HG02610 (cell line): ENCODE results near the gene EYA3.

Experiments
- ATAC-seq: cut with Tn5 transposase; IDR thresholded peaks from one replicate; pipeline ENCODE4 v1.9.1; 2021; ENCODE audit warnings: mild to moderate bottlenecking, moderate library complexity; ENCODE audit not compliant: unreplicated experiment

EYA3 gene

DNA sequence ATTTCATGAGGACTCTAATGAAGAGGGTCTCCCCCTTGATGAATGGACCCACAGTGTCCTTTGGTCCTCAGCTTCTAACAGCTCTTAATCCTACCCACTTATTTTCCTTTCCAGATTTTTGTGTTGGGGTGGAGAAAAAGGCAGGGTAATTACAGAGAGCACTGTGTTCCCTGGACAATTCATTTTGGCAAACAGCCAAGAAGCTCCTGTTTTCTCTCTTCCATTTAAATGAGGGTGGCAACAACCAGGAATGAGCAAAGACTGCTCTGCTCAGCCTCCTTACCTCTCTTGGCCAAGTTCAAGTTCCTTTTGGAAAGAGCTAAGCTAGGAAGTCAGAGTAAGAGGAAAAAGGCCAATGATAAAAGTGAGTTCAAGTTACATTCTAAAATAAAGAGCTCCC lies 116.7 kb downstream of the EYA3 start:
- no peak for ATAC-seq

GRCh38 chr1:27970401-27970800 lies 118.0 kb downstream of the EYA3 start:
- ATAC-seq, result no peak

- ATAC-seq, result no peak
Observed at GRCh38 chr1:27968692-27969091, 119.7 kb downstream of the EYA3 start.

DNA sequence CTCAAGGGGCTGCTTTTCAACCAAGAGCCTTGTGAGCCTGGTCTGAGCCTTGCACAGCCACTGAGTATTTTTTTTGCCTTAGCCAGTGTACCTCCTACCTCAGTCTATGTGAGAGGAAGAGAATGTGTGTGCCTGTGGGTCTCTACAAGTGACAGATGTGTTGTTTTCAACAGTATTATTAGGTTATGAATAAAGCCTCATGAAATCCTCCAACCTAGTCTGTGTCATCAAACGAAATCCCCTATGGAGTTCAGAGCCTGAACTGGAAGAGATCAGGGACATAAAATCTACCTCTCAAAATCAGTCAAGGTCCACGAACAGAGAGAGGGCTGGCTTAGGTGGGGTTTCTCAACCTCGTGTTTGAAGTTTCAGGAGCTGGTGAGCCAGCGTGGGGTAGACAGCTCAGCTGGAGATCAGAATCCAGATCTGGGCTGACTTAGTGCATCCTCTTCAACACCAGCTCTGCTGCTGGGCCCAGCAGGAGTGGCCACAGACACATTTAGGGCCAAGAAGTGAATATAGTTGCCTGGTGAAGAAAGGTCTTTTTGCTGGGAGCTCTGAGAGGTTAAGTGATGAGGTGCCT lies 120.4 kb downstream of the EYA3 start:
- no peak for ATAC-seq

- no peak for ATAC-seq
Observed at GRCh38 chr1:27967106-27967883, 121.1 kb downstream of the EYA3 start.

GRCh38 chr1:27966402-27967105 lies 121.9 kb downstream of the EYA3 start:
- no peak for ATAC-seq

DNA sequence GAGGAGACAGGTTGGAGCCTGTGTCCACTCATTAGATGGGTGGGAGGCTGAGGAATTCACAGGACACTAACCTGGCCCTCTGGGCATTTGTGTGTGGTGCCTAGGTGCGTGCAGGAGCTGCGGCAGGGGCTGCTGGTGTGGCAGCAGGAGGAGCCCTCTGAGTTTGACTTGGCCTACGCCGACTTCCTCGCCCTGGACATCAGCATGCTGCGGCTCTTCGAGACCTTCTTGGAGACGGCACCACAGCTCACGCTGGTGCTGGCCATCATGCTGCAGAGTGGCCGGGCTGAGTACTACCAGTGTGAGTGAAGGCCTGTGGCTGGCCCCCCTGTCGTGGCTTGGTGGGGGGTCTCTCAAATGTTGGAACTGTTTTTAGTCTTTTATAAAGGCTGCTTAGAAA lies 125.0 kb downstream of the EYA3 start:
- no peak for ATAC-seq

- no peak for ATAC-seq
Observed at GRCh38 chr1:27961646-27962221, 126.7 kb downstream of the EYA3 start.

GRCh38 chr1:27960762-27961645 lies 127.4 kb downstream of the EYA3 start:
- no peak for ATAC-seq

DNA sequence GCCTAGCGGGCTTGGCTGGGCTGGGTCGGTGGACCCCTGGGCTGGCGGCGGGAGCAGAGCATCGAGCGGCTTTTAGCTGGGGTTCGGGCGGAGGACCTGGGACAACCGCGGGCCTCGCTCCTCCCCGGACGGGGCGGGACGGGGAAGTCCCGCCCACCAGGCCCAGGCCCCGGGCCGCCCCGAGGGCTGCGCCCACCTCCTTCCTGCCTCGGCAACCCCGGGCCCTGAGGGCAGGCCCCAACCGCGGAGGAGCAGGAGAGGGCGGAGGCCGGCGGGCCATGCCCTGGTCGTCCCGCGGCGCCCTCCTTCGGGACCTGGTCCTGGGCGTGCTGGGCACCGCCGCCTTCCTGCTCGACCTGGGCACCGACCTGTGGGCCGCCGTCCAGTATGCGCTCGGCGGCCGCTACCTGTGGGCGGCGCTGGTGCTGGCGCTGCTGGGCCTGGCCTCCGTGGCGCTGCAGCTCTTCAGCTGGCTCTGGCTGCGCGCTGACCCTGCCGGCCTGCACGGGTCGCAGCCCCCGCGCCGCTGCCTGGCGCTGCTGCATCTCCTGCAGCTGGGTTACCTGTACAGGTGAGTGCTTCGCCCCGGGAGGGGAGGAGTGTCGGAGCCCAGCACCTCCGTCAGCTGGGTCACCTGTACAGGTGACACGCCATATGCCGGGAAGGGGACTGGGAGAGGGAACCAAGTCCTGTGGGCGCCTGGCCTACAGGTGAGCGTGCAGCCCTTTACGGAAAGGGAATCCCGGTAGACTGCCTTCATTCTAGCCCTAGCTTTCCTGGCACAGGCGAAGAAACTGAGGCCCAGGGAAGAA lies 128.4 kb downstream of the EYA3 start, which contains the start of gene XKR8:
Gene XKR8, plus strand, starts transcription at position 182 of the 812 bp plus-strand sequence. Its CDS starts 97 bp downstream, at position 279.
- ATAC-seq, result peak; percentile 86

- ATAC-seq, result no peak
Observed at GRCh38 chr1:27958513-27958912, 129.9 kb downstream of the EYA3 start.

- ATAC-seq, result no peak
Observed at GRCh38 chr1:27957655-27958054, 130.8 kb downstream of the EYA3 start.

GRCh38 chr1:27956761-27957160 lies 131.6 kb downstream of the EYA3 start:
- ATAC-seq, result no peak

DNA sequence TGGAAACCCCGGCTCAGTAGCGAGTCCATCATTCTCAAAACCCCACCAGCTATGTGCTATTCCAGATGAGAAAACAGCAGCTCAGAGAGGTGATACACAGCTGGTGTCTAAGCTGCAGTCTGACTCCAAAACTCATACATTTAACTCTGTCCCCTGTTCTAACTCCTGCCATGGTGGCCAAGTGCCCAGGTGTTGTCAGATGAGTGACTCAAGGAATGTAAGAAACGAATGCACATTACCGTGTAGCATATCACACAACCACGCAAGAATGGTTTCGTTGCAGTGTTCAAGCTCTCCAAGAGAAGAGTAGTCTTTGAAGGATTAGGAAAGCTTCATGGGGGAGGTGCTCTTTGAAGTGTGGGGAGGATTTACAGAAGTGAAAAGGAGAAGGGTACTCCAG lies 133.3 kb downstream of the EYA3 start:
- no peak for ATAC-seq

- no peak for ATAC-seq
Observed at GRCh38 chr1:27954186-27954585, 134.2 kb downstream of the EYA3 start.

GRCh38 chr1:27952147-27952546 lies 136.3 kb downstream of the EYA3 start:
- no peak for ATAC-seq

- no peak for ATAC-seq
Observed at GRCh38 chr1:27951396-27951795, 137.0 kb downstream of the EYA3 start.

DNA sequence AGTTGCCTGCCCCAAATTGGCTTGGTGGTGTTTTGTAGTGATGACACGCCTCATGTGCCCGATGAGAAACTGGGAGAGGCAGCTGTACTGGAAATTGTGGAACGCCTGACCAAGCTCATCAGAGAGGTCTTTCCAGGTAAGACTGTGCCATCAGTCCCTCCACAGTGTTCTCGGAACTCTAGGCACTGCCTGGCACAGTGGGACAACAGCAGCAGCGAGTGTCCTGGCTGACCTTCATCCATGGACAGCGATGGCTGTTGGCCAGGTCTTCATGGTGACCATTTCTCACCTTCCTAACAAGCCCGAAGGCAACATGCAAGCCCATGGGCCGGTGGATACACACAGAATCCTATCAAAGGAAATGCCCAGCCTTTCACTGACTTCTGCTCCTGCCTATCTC lies 139.4 kb downstream of the EYA3 start:
- ATAC-seq, result no peak

DNA sequence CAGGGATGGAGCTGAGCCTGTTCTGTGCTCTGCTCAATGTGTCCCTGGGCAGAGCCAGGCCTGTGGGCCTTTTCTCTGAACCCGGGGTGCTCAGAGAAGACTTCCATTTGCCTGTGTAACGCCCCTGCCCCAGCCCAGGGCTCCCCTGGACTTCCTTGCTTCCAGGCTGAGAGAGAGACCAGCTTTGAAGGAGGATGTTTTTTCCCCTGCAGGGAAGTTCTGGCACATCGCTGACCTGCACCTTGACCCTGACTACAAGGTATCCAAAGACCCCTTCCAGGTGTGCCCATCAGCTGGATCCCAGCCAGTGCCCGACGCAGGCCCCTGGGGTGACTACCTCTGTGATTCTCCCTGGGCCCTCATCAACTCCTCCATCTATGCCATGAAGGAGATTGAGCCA lies 143.4 kb downstream of the EYA3 start:
- no peak for ATAC-seq
